GM19193 (cell line): ENCODE results near the gene FAM120B.

Experiments
- POLR2A ChIP-seq: IDR thresholded peaks from 4 replicates; pipeline ENCODE4 v1.6.1; 2011; ENCODE audit not compliant: insufficient read depth, insufficient read length; ENCODE audit errors: extremely low read depth

The FAM120B gene

DNA sequence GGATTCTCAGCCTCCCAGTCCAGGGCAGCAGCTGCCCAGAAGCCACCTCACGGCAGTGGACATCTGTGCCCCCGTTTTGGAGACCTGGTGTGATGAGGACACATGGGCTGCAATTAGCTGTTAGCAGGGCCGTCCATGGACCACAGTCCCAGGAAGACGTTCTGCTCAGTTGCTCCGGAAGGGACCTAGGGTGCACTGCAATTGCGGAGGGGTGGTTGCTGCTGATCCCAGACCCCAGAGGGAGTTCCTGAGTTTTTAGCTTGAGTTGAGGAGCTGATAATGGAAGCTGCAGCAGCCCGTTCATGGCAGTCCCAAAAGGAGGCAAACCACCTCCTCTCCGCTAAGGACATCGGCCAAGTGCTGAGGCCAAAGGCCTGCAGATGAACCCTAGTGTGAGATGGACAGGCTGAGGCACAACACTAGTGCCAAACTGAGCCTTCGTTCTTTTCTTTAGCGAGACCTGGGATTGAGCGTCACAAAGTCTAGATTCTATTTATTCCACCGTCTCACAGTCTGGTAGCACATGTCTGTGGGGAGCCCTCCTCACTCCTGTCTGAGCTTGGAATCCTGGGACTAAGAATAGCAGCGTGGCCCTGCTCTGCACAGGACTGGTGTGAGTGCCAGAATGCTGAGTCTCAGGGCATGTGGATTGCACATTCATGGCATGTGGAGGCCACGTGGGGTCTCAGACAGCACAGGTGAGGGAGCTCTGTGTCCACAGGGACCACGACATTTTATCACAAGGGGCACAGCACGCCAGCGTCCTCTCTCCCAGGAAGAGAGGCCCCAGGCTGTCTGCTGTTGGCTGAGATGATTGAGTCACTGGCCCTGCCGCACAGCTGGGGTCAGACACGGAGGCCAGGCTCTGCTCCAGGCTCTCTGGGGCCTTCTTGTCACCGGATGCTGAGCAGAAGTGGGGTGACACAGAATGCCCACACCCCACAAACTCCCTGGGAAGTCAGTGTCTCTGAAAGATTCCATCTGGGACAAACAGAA is 133.1 kb downstream of the FAM120B start:
- TF ChIP-seq POLR2A = no peak

GRCh38 chr6:170440437-170440836 is 133.9 kb downstream of the FAM120B start:
- TF ChIP-seq POLR2A = no peak

- no peak for TF ChIP-seq POLR2A
These were observed 134.8 kb downstream of the FAM120B start for GRCh38 chr6:170441316-170441715.

DNA sequence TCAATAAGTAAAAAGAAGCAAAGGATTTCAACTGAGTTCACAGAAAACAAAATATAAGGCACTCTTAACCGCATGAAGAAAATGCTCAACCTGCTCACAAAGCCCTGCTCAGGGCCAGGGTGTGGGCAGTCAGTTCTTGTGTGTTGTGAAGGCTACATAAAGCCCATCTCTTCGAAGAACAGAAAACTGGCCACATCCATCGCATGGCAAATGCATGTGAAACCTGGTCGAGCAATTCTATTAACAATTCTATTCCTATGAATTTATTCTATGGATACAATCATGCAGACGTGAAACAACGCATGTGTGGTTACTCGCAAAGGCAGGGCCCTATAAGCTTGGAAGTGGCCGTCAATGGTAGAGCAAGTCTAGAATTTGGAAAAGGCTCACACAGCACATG is 136.0 kb downstream of the FAM120B start:
- no peak for TF ChIP-seq POLR2A

GRCh38 chr6:170443151-170443662 is 136.6 kb downstream of the FAM120B start:
- TF ChIP-seq POLR2A = no peak

- no peak for TF ChIP-seq POLR2A
These were observed 137.6 kb downstream of the FAM120B start for GRCh38 chr6:170444056-170444591.

GRCh38 chr6:170444811-170445211 is 138.3 kb downstream of the FAM120B start:
- TF ChIP-seq POLR2A = no peak

- TF ChIP-seq POLR2A = no peak
These were observed 138.9 kb downstream of the FAM120B start for GRCh38 chr6:170445487-170445886.

DNA sequence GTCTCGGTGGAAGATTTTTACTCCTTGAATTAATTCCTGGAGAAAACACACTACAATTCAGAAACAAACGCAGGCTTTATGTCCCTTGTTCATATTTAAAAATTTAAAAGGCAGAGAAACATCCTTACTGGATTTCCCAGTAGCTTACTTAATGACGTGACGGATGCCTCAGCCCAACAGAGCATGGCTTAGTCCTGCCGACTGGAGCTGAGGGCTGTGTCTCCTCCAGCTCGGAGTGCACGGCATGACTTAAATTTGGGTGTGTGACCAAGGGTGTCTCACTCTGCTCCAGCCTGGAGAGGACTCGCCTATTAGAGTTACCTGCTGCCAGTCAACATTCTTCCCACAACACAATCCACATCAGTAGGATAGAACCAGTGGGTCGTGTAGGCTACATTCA is 139.4 kb downstream of the FAM120B start:
- TF ChIP-seq POLR2A = no peak

- no peak for TF ChIP-seq POLR2A
These were observed 140.4 kb downstream of the FAM120B start for GRCh38 chr6:170446841-170447560.

DNA sequence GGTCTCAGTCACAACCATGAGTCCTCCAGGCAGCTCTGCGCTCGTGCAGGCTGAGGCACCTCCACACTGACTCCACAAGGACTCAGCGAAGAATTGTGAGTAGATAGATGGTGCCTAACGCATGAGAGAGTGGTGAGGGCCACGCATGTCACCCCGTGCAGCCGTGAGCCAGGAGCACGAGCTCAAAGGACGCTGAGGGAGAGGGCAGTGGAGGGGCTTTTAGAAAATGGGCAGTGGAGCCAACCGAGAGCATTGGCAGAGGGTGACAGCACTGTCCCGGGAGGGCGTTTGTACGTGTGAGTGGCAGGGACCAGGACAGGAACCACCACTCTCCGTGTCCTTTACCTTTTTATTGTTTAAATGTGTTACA is 141.0 kb downstream of the FAM120B start:
- no peak for TF ChIP-seq POLR2A

DNA sequence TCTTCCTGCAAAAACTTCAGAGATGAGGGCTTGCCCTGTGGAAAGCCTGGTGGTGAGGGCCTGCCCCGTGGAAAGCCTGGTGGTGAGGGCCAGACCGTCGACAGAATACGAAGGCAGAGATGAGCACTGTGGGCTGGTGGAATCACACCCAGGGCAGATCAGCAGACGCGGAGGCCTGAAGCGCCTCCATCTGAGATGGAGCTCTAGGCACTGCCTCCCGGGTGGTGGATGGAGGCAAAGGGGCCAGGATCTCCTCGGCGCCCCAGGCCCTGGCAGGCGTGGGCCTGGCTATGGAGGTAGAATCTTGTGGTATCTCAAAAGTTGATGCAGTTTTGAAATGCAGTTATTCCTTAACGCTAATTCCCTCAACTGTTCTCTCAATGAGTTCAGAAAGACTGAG is 141.8 kb downstream of the FAM120B start:
- no peak for TF ChIP-seq POLR2A

DNA sequence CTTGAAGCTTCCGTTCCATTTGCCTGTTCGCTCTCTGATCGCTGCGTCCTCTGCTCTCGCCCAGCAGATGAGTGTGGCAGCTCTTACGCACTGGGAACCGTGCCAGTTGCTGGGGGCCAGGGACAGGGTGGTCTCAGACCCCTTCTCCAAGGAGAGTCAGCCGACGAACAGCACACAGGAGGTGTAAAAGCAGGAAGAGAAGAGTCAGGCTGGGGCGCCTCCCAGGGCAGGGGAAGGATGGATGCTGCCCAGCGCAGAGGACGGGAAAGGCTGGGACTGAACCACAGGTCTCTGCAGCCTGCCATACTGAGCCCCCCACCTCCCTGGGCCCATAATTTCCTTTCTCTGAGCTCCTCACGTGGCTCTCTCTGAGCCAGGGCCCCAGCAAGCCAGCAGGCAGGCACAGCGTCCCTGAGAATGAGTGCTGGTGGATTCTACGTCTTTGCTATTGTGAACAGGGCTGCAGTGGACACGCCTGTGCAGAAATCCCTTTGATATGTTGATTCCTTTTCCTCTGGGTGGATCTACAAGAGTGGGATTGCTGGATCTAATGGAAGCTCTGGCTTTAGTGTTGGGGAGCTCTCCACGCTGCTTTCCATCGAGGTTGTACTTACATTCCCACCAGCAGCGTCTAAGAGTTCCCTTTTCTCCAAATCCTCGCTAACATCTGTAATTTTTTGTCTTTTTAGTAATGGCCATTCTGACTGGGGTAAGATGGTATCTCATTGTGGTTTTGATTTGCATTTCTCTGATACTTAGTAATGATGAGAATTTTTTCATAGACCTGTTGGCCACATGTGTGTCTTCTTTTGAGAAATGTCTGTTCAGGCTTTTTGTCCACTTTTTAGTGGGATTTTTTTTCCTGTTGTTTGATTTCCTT is 142.4 kb downstream of the FAM120B start:
- TF ChIP-seq POLR2A = no peak
